B cell (primary cell): ENCODE data around the gene NIF3L1.

Experiments
- EZH2 ChIP-seq: IDR thresholded peaks from 2 replicates; pipeline ENCODE4 v1.6.1; 2012; ENCODE audit warnings: borderline replicate concordance, low read depth, mild to moderate bottlenecking, moderate library complexity, low read length; ENCODE audit not compliant: insufficient read depth, poor library complexity, severe bottlenecking
- TF ChIP-seq, protein P1 (sequence below): fragments of 200-600 bp; IDR thresholded peaks from one replicate; pipeline ENCODE4 v1.8.0; 2022; ENCODE audit warnings: antibody characterized with exemption, mild to moderate bottlenecking

DNA sequence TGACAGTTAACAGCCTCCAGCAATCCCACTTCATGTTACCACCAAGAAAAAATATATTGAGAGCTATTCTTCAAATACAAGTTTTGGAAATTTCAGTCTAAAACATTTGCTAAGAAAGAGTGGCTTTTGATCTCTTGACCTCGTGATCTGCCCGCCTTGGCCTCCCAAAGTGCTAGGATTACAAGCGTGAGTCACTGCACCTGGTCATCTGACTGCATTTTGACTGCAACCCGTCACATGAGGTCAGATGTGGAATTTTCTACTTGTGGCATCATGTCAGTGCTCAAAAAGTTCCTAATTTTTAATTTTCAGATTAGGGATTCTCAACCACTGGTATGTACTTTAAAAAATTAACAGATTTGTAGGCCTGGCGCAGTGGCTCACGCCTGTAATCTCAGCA is 15.6 kb upstream of the NIF3L1 start:
- TF ChIP-seq, protein P1, sequence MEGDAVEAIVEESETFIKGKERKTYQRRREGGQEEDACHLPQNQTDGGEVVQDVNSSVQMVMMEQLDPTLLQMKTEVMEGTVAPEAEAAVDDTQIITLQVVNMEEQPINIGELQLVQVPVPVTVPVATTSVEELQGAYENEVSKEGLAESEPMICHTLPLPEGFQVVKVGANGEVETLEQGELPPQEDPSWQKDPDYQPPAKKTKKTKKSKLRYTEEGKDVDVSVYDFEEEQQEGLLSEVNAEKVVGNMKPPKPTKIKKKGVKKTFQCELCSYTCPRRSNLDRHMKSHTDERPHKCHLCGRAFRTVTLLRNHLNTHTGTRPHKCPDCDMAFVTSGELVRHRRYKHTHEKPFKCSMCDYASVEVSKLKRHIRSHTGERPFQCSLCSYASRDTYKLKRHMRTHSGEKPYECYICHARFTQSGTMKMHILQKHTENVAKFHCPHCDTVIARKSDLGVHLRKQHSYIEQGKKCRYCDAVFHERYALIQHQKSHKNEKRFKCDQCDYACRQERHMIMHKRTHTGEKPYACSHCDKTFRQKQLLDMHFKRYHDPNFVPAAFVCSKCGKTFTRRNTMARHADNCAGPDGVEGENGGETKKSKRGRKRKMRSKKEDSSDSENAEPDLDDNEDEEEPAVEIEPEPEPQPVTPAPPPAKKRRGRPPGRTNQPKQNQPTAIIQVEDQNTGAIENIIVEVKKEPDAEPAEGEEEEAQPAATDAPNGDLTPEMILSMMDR, result no peak
- no peak for TF ChIP-seq EZH2
